SU-DHL-6 (cell line): Measurements from ENCODE around the gene ZNF821.
A peak's percentile ranks its signal among the peaks of the same experiment; 100 is the strongest.

Source experiments
- H2AFZ ChIP-seq: fragments of 200-600 bp; sonication (generic); 2 replicates; pipeline ENCODE4 v1.6.1; 2014; ENCODE audit warnings: low read depth, mild to moderate bottlenecking, moderate library complexity, mixed read lengths, antibody characterized with exemption, low read length; ENCODE audit not compliant: severe bottlenecking
- H3F3A ChIP-seq: fragments of 200-600 bp; shearing (Covaris generic); 2 replicates; pipeline ENCODE4 v1.6.0; 2016; ENCODE audit warnings: antibody characterized with exemption, mild to moderate bottlenecking; ENCODE audit not compliant: insufficient read depth
- H3K27ac ChIP-seq: fragments of 200-600 bp; sonication (generic); 2 replicates; pipeline ENCODE4 v1.5.1; 2016; ENCODE audit warnings: low read depth, mild to moderate bottlenecking, low read length, moderate library complexity, mixed read lengths
- H3K27me3 ChIP-seq: fragments of 200-600 bp; sonication (generic), shearing (Covaris generic); 2 replicates; pipeline ENCODE4 v1.6.0; 2014; ENCODE audit warnings: mild to moderate bottlenecking, low read length
- H3K36me3 ChIP-seq: fragments of 200-600 bp; sonication (generic); 2 replicates; pipeline ENCODE4 v1.6.1; 2014; ENCODE audit warnings: mild to moderate bottlenecking, low read length, mixed read lengths
- H3K4me2 ChIP-seq: fragments of 300-600, 200-600 bp; shearing (Covaris generic), sonication (generic); 2 replicates; pipeline ENCODE4 v1.6.0; 2014; ENCODE audit warnings: low read length, low read depth, mild to moderate bottlenecking; ENCODE audit not compliant: poor library complexity, severe bottlenecking
- H3K4me3 ChIP-seq: fragments of 200-600 bp; sonication (generic); 2 replicates; pipeline ENCODE4 v1.5.1; 2014; ENCODE audit warnings: antibody characterized with exemption, low read length, mild to moderate bottlenecking, mixed read lengths; ENCODE audit not compliant: insufficient read depth, poor library complexity, severe bottlenecking
- H3K79me2 ChIP-seq: fragments of 200-600 bp; sonication (generic); 2 replicates; pipeline ENCODE4 v1.6.1; 2014; ENCODE audit warnings: mild to moderate bottlenecking, low read length, moderate library complexity; ENCODE audit not compliant: insufficient read depth
- H3K9ac ChIP-seq: fragments of 200-600 bp; sonication (generic); 2 replicates; pipeline ENCODE4 v1.7.0; 2014; ENCODE audit warnings: mild to moderate bottlenecking, low read length
- H3K9me2 ChIP-seq: fragments of 200-600 bp; sonication (generic); replicated peaks from 2 replicates; pipeline ENCODE4 v1.6.1; 2014; ENCODE audit warnings: low read length; ENCODE audit not compliant: insufficient read depth
- H3K9me3 ChIP-seq: fragments of 200-600 bp; sonication (generic); 2 replicates; pipeline ENCODE4 v1.6.1; 2014; ENCODE audit warnings: low read length, mixed read lengths; ENCODE audit not compliant: insufficient read depth
- H4K20me1 ChIP-seq: fragments of 200-600 bp; sonication (generic); 2 replicates; pipeline ENCODE4 v1.6.1; 2014; ENCODE audit warnings: low read depth, mild to moderate bottlenecking, antibody characterized with exemption, low read length, moderate library complexity, mixed read lengths
- EZH2phosphoT487 ChIP-seq: fragments of 200-600 bp; sonication (generic), shearing (Covaris generic); conservative IDR thresholded peaks from 2 replicates; pipeline ENCODE4 v1.6.1; 2018; ENCODE audit warnings: mild to moderate bottlenecking, antibody characterized with exemption, low read length, moderate library complexity, mixed read lengths
- TF ChIP-seq, protein P1 (sequence below): fragments of 200-600 bp; sonication (generic); IDR thresholded peaks from one replicate; pipeline ENCODE4 v1.5.1; 2017; ENCODE audit warnings: antibody characterized with exemption, mild to moderate bottlenecking, low read length, moderate library complexity; ENCODE audit not compliant: insufficient read depth, poor library complexity, severe bottlenecking

ZNF821 gene

DNA sequence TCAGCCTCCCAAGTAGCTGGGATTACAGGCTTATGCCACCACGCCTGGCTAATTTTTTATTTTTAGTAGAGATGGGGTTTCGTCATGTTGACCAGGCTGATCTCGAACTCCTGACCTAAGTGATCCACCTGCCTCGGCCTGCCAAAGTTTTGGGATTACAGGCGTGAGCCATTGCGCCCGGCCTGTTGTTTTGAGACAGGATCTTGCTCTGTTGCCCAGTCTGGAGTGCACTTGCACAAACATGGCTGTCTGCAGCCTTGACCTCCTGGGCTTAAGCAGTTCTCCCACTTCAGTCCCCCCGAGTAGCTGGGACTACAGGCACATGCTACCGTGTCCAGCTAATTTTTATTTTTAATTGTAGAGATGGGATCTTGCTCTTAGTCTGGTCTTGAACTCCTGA lies 20.3 kb upstream of the ZNF821 start:
- Histone ChIP-seq H3K27me3 (no peaks in the 10 kb centered on the region), H3K79me2 (peaks cover 100% of the 10 kb centered on the region), H3K36me3 (no peaks in the 10 kb centered on the region; the same call in 1 of the 2 replicates), H3K9me3 (no peaks in the 10 kb centered on the region), H3K4me3 (no peak overlapping the region), H4K20me1 (peaks cover 65% of the 10 kb centered on the region), H3F3A (peaks cover 26% of the 10 kb centered on the region; the same call in 1 of the 2 replicates), H3K27ac (no peak overlapping the region), H3K4me2 (no peak overlapping the region), H2AFZ (no peak overlapping the region), H3K9me2 (no peaks in the 10 kb centered on the region), H3K9ac (no peak overlapping the region)
- TF ChIP-seq, protein P1, sequence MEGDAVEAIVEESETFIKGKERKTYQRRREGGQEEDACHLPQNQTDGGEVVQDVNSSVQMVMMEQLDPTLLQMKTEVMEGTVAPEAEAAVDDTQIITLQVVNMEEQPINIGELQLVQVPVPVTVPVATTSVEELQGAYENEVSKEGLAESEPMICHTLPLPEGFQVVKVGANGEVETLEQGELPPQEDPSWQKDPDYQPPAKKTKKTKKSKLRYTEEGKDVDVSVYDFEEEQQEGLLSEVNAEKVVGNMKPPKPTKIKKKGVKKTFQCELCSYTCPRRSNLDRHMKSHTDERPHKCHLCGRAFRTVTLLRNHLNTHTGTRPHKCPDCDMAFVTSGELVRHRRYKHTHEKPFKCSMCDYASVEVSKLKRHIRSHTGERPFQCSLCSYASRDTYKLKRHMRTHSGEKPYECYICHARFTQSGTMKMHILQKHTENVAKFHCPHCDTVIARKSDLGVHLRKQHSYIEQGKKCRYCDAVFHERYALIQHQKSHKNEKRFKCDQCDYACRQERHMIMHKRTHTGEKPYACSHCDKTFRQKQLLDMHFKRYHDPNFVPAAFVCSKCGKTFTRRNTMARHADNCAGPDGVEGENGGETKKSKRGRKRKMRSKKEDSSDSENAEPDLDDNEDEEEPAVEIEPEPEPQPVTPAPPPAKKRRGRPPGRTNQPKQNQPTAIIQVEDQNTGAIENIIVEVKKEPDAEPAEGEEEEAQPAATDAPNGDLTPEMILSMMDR, result no peak
- TF ChIP-seq EZH2phosphoT487, result no peak

DNA sequence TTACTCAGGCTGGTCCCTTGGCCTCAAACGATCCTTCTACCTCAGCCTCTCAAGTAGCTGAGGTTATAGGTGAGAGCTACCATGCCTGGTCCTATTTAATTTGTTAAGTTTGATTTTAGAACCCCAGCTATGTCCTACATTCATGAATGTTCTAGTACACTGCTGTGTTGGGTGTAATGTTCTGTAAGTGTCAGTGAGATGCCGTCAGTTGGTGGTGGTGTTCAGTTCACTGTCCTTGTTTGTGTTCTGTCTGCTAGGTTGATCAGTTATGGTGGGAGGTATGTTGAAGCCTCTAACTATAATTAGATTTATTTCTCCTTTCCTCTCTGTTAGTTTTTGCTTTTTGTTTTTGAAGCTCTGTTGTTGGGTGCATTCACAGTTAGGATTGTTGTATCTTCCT lies 19.6 kb upstream of the ZNF821 start:
- Histone ChIP-seq H4K20me1 (peaks cover 64% of the 10 kb centered on the region), H3K36me3 (no peaks in the 10 kb centered on the region; the same call in 1 of the 2 replicates)

DNA sequence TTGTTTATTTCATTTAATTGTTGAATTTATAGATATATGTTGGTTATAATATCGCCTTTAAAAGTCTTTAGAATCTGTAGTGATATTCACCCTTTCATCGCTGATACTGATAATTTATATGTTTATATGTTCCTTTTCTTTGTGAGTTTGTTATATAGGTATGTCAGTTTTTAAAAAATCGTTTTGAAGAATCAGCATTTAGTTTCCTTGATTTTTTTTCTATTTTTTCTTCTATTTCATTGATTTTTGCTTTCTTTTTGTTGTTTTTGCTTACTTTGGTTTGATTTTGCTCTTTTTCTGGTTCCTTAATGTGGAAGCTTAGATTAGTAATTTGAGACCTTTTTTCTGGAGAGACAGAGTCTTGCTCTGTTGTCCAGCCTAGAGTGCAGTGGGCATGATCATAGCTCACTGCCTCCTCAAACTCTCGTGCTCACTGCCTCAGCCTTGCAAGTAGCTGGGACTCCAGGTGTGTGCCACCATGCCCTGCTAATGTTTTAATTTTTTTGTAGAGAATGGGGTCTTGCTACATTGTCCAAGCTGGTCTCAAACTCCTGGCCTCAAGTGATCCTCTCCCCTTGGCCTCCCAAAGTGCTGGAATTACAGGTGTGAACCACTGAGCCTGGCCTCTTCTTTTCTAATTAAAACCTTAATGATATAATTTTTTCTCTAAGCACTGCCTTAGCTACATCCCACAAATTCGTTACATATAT lies 18.8 kb upstream of the ZNF821 start:
- Histone ChIP-seq H2AFZ (no peak overlapping the region), H3K9me3 (no peaks in the 10 kb centered on the region), H3K27ac (no peak overlapping the region), H3K79me2 (peaks cover 100% of the 10 kb centered on the region), H3K27me3 (no peaks in the 10 kb centered on the region), H3K4me3 (no peak overlapping the region), H3F3A (peaks cover 33% of the 10 kb centered on the region; the same call in 1 of the 2 replicates), H3K9me2 (no peaks in the 10 kb centered on the region), H3K36me3 (no peaks in the 10 kb centered on the region; the same call in 1 of the 2 replicates), H3K4me2 (peak overlapping the region; percentile 21), H3K9ac (no peak overlapping the region), H4K20me1 (peaks cover 64% of the 10 kb centered on the region)
- TF ChIP-seq, protein P1, result no peak
- no peak for TF ChIP-seq EZH2phosphoT487

More for the DNA sequence above, 19.6 kb upstream of the ZNF821 start:
- Histone ChIP-seq H3K9me3 (no peaks in the 10 kb centered on the region), H3K9ac (no peak overlapping the region), H3F3A (peaks cover 32% of the 10 kb centered on the region; the same call in 1 of the 2 replicates), H3K9me2 (no peaks in the 10 kb centered on the region), H3K27ac (no peak overlapping the region), H3K4me2 (peak overlapping the region; percentile 21), H3K79me2 (peaks cover 100% of the 10 kb centered on the region), H2AFZ (no peak overlapping the region), H3K4me3 (no peak overlapping the region), H3K27me3 (no peaks in the 10 kb centered on the region)
- TF ChIP-seq, protein P1, result no peak
- no peak for TF ChIP-seq EZH2phosphoT487
